Muscle layer of colon (tissue), 2 donors: Measurements from ENCODE around the gene JSRP1.

Experiments
- H3K27ac ChIP-seq: one replicate; pipeline ENCODE4 v1.7.0; 2013; ENCODE audit warnings: low read depth, mild to moderate bottlenecking, low read length, moderate library complexity
- H3K27me3 ChIP-seq, 2 donors: one replicate each; pipeline ENCODE4 v1.7.0; 2013; ENCODE audit warnings: low read length in 2 of 2, mild to moderate bottlenecking in 2 of 2; ENCODE audit not compliant: insufficient read depth in 2 of 2, control insufficient read depth in 1 of 2
- H3K36me3 ChIP-seq: one replicate; pipeline ENCODE4 v1.7.0; 2013; ENCODE audit warnings: mild to moderate bottlenecking, low read length; ENCODE audit not compliant: insufficient read depth
- H3K4me1 ChIP-seq: one replicate; pipeline ENCODE4 v1.7.0; 2013; ENCODE audit warnings: mild to moderate bottlenecking, low read length; ENCODE audit not compliant: insufficient read depth
- H3K4me3 ChIP-seq, 2 donors: one replicate each; pipeline ENCODE4 v1.7.0; 2013; ENCODE audit warnings: low read length in 2 of 2, low read depth in 1 of 2, mild to moderate bottlenecking in 1 of 2, moderate library complexity in 1 of 2
- H3K9ac ChIP-seq: one replicate; pipeline ENCODE4 v1.7.0; 2013; ENCODE audit warnings: low read length
- H3K9me3 ChIP-seq: one replicate; pipeline ENCODE4 v1.7.0; 2013; ENCODE audit warnings: mild to moderate bottlenecking, low read length
- donor health status: abdominal sarcoma.
- donor health status: Adenocarcinoma of cecum.

The JSRP1 gene

GRCh38 chr19:2270423-2271233 lies 14.4 kb upstream of the JSRP1 start:
- H3K4me3 ChIP-seq = peak overlapping the region; percentile 79 to 92
- peaks cover 45% of the 10 kb centered on the region for H3K4me1 ChIP-seq
- H3K36me3 ChIP-seq = peaks cover 17% of the 10 kb centered on the region
- no peaks in the 10 kb centered on the region for H3K27me3 ChIP-seq
- H3K9me3 ChIP-seq = no peaks in the 10 kb centered on the region
- H3K9ac ChIP-seq = peak overlapping the region; percentile 89
- H3K27ac ChIP-seq = peak overlapping the region; percentile 98

DNA sequence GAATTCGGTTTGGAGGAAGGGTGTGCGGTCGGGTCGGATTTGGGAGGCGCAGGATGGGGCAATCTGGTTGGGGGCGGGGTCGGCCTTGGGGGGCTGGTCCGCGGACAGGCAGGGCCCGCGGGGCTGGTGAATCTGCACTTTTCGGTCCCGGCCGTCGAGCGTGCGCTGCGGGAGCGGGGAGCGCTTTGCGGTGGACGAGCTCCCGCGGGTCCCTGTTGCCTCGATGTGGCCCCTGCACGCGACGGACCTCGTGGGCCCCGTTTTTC lies 13.9 kb upstream of the JSRP1 start:
- peaks cover 17% of the 10 kb centered on the region for H3K36me3 ChIP-seq
- peak overlapping the region; percentile 98 for H3K27ac ChIP-seq
- peak overlapping the region; percentile 89 for H3K9ac ChIP-seq
- H3K9me3 ChIP-seq = no peaks in the 10 kb centered on the region
- H3K27me3 ChIP-seq = no peaks in the 10 kb centered on the region
- peak overlapping the region; percentile 79 to 92 for H3K4me3 ChIP-seq
- H3K4me1 ChIP-seq = peaks cover 39% of the 10 kb centered on the region

DNA sequence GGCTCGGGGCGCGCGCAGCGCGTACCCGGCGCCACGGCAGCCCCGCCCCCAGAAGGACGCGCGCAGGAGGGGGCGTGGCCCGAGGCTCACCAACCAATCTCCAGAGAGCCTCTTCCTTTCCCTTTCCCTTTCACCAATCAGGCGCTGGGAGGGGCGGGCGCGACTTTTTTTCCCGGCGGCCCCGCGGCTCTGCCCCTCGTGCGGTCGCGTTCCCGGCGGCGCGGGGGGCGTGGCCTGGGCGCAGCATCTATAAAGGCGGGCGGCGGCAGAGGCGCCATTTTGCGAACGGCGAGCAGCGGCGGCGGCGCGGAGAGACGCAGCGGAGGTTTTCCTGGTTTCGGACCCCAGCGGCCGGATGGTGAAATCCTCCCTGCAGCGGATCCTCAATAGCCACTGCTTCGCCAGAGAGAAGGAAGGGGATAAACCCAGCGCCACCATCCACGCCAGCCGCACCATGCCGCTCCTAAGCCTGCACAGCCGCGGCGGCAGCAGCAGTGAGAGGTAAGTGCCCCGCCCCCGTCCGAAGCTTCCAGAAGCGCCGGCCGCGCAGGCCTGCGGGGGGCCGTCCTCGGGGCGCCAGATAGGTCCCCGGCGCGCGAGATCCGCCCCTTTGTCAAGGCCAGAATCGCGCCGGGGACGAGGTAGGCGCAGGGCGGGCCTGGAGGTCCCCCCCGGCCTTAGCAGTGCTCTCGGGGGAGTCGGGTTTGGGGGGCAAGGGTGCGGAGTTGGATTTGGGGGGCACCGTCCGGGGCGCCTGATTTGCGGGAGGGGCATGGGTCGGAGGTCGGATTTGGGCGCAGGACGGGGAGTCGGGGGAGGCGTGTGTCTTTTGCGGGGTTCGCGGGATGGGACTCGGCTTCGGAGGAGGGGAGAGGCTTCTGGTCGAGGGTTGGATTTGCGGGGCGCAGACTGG lies 13.3 kb upstream of the JSRP1 start:
- Histone ChIP-seq H3K9ac (peak overlapping the region; percentile 89), H3K4me1 (peaks cover 39% of the 10 kb centered on the region), H3K27me3 (no peaks in the 10 kb centered on the region), H3K4me3 (peak overlapping the region; percentile 79 to 92), H3K27ac (peak overlapping the region; percentile 98), H3K9me3 (no peaks in the 10 kb centered on the region), H3K36me3 (peaks cover 17% of the 10 kb centered on the region)

DNA sequence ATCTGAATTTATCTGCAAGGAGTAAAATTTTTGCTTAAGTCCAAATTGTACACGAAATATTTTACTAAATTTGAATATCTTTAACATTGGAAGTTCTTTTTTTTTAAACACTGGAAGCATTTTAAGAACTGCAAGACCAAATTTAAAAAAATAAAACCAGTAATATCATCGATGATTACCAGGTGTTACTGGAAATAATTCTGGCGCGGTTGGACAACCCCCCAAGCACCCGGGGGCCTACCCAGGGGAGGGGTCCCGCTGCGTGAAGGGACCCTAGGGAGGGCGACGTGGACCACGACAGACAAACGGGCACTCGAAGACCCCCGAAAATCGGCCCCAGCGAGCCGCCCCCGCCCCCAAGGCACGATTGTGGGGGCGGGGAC lies 12.6 kb upstream of the JSRP1 start:
- peaks cover 17% of the 10 kb centered on the region for H3K36me3 ChIP-seq
- H3K4me3 ChIP-seq = peak overlapping the region; percentile 67 to 72
- H3K27me3 ChIP-seq = no peaks in the 10 kb centered on the region
- no peak overlapping the region for H3K9ac ChIP-seq
- no peaks in the 10 kb centered on the region for H3K9me3 ChIP-seq
- H3K27ac ChIP-seq = peak overlapping the region; percentile 77
- H3K4me1 ChIP-seq = peaks cover 32% of the 10 kb centered on the region

DNA sequence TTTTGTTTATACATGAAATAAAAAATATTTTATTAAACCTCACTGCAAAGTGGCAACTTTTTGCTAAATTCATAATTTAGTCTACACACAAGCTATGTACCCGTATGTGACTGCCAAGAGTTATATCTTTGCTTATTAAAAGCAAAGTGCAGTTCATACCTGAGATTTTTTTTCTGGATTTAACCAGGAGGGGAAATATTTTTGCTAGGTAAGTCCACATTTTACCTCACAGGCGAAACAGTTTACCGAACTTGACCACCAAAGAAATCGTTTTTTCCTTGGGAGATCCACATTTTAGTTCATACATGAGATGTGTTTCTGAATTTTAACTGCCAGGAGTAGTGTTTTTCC lies 12.2 kb upstream of the JSRP1 start:
- Histone ChIP-seq H3K4me1 (peaks cover 28% of the 10 kb centered on the region), H3K36me3 (peaks cover 17% of the 10 kb centered on the region), H3K27ac (no peak overlapping the region), H3K9ac (no peak overlapping the region), H3K27me3 (no peaks in the 10 kb centered on the region), H3K4me3 (peak overlapping the region in 1 of 2 donors; percentile 72), H3K9me3 (no peaks in the 10 kb centered on the region)

DNA sequence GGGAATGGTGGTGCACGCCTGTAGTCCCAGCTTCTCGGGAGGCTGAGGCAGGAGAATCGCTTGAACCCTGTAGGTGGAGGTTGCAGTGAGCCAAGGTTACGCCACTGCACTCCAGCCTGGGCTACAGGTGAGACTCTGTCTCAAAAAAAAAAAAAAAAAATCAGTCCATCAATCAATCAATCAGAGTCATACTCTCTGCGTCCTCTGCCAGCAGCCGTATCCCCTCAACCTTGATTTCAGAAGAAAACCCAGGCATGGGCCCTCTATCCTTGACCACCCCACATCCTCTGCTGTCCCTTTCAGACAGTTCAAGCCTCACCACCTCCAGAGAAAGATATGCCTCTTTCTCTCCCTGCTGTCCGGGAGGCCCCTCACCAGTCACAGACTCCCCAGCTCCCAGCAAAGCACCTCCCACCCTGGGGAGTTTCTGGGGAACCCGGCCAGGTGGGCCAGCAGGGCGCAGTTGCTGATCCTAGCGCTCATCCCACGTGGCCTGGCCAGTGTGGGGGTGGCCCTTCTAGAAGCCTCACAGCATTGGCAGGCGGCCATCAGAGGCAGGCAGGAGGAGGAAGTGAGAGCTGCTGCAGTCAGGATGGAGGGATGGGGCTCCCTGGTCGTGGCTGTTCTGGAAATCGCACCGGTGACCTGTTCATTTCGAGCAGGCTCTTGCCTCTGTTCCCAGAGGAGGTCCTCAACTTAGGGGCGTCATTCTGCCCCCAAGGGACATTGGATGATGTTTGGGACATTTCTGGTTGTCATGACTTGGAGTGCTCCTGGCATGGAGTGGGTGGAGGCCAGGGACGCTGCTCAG lies 10.2 kb upstream of the JSRP1 start:
- Histone ChIP-seq H3K4me1 (peaks cover 8% of the 10 kb centered on the region), H3K27me3 (no peaks in the 10 kb centered on the region), H3K36me3 (peaks cover 2% of the 10 kb centered on the region), H3K4me3 (no peak overlapping the region), H3K9me3 (no peaks in the 10 kb centered on the region), H3K27ac (no peak overlapping the region), H3K9ac (no peak overlapping the region)

GRCh38 chr19:2261438-2262172 lies 5.4 kb upstream of the JSRP1 start:
- Histone ChIP-seq H3K36me3 (no peaks in the 10 kb centered on the region), H3K4me3 (no peak overlapping the region), H3K27me3 (no peaks in the 10 kb centered on the region), H3K4me1 (no peaks in the 10 kb centered on the region), H3K9me3 (no peaks in the 10 kb centered on the region), H3K27ac (no peak overlapping the region), H3K9ac (no peak overlapping the region)

DNA sequence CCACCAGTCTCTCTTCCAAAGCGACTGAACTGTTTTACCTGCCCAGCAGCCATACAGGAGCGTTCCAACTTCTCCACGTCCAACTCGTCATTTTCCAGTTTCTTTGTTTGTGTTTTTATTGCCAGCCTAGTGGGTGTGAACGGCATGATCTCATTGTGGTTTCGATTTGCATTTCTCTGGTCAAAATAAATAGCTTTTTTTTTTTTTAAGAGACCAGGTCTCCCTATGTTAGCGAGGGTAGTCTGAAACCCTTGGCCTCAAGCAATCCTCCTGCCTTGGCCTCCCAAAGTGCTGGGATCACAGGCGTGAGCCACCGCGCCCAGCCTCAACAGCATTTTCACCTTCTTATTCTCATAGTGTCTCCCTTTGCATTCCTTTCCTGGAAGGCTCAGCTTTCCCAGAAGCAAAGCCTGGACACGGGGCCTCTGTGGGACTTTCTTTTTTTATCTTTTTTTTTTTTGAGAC lies 4.2 kb upstream of the JSRP1 start:
- H3K9me3 ChIP-seq = no peaks in the 10 kb centered on the region
- H3K27ac ChIP-seq = no peak overlapping the region
- H3K27me3 ChIP-seq = peaks cover 0 to 5% of the 10 kb centered on the region in 2 donors
- no peaks in the 10 kb centered on the region for H3K36me3 ChIP-seq
- H3K4me1 ChIP-seq = no peaks in the 10 kb centered on the region
- H3K9ac ChIP-seq = no peak overlapping the region
- H3K4me3 ChIP-seq = no peak overlapping the region

- Histone ChIP-seq H3K9me3 (no peaks in the 10 kb centered on the region), H3K4me1 (no peaks in the 10 kb centered on the region), H3K36me3 (no peaks in the 10 kb centered on the region), H3K27me3 (peaks cover 0 to 9% of the 10 kb centered on the region in 2 donors), H3K4me3 (no peak overlapping the region), H3K9ac (no peak overlapping the region), H3K27ac (no peak overlapping the region)
Measured at GRCh38 chr19:2259336-2259735, 3.1 kb upstream of the JSRP1 start.

DNA sequence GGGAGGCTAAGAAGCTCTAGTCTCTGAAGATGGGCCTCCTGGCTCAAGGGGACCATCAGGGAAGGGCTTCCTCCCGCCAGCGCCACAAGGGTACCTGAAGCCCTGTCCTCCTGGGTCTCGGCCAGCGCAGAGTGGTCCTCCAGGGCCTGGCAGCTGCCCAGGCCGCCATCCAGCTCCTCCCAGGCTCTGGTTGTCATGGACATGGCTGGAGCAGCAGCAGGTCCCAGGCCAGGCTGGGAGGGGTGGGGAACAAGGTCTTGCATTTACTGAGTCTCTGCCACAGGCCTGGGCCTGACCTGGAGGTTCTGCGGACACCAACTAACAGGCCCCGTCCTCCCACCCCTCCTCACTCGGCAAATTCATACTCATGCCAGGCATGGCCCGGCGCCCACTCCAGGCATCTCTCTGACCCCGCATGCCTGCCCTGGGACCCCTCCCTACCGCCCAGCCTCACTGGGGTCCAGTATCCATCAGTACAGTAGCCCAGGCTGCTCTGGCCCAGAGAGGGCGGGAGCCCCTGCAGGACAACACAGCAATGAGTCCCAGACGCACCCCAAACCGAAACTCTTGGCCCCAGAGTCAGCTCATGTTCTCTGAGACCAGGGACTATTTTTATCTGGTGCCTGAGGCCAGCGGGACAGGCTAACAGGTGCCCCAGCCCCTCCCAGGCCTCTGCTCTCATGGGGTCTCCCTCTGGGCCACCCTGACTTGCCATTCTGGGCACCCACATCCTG lies 938 bp downstream of the JSRP1 start:
- H3K27ac ChIP-seq = no peak overlapping the region

More for the DNA sequence above, 938 bp downstream of the JSRP1 start:
- Histone ChIP-seq H3K4me1 (peaks cover 4% of the 10 kb centered on the region), H3K36me3 (no peaks in the 10 kb centered on the region), H3K4me3 (no peak overlapping the region), H3K9ac (no peak overlapping the region), H3K27me3 (peaks cover 11 to 46% of the 10 kb centered on the region in 2 donors), H3K9me3 (no peaks in the 10 kb centered on the region)
